22Rv1 (cell line): ENCODE results near the gene RACGAP1.

Source experiments
- CTCF ChIP-seq: fragments of 450-650 bp; IDR thresholded peaks from 2 replicates; pipeline ENCODE4 v1.5.1; 2017; ENCODE audit warnings: mild to moderate bottlenecking
- ZFX ChIP-seq: fragments of 450-650 bp; IDR thresholded peaks from 2 replicates; pipeline ENCODE4 v1.6.1; 2017; ENCODE audit warnings: antibody characterized with exemption, borderline replicate concordance

GRCh38 chr12:49966511-49967041 lies 58.7 kb downstream of the RACGAP1 start:
- TF ChIP-seq CTCF: no peak
- no peak for TF ChIP-seq ZFX
